GM12874 (cell line): ENCODE data around the gene NDUFA13.

Experiments
- CTCF ChIP-seq: IDR thresholded peaks from 2 replicates; pipeline ENCODE4 v1.5.1; 2011; ENCODE audit warnings: low read depth, mild to moderate bottlenecking, control low read depth, low read length, moderate library complexity; ENCODE audit not compliant: insufficient read depth

The NDUFA13 gene

GRCh38 chr19:19477705-19478383, 38.2 kb upstream of the NDUFA13 start:
- no peak for TF ChIP-seq CTCF

- no peak for TF ChIP-seq CTCF
These were observed 35.3 kb upstream of the NDUFA13 start for GRCh38 chr19:19480688-19481087.

DNA sequence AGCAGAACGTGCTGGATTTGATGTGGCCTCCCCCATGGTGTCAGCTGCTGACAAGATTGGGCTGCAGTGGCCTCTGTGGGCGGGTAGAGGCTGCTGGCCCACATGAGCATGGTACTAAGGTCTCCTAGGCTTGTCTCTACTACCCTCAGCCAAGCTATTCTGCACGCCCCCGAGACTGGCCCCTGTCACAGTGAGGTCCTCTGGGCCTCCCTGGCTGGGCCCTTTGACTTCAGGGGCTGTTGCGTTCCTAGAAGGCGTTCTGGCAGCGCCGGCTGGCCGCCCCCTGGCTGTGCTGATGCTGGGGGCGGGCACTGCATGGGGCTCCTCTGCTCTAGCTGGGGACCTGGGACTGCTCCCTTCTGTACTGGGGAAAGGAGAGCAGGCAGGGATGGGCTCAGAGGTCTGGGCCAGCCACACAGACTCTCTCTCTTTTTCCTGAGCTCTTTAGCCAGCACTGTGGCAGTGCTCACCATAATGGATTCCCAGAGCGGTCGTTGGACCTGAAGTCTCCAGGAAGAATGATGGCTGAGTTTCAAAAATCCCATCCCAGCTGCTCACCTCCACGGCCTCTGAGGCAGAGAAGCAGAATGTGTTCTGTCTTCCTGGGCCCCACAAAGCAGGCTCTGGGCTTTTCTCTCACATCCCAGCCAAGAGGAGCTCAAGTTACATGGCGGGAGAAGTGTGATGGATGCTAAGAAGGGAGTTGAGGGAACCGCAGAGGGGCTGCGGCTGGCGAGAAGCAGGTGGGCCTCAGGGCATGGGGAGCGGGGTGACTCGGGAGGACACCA, 33.0 kb upstream of the NDUFA13 start:
- TF ChIP-seq CTCF, result no peak

DNA sequence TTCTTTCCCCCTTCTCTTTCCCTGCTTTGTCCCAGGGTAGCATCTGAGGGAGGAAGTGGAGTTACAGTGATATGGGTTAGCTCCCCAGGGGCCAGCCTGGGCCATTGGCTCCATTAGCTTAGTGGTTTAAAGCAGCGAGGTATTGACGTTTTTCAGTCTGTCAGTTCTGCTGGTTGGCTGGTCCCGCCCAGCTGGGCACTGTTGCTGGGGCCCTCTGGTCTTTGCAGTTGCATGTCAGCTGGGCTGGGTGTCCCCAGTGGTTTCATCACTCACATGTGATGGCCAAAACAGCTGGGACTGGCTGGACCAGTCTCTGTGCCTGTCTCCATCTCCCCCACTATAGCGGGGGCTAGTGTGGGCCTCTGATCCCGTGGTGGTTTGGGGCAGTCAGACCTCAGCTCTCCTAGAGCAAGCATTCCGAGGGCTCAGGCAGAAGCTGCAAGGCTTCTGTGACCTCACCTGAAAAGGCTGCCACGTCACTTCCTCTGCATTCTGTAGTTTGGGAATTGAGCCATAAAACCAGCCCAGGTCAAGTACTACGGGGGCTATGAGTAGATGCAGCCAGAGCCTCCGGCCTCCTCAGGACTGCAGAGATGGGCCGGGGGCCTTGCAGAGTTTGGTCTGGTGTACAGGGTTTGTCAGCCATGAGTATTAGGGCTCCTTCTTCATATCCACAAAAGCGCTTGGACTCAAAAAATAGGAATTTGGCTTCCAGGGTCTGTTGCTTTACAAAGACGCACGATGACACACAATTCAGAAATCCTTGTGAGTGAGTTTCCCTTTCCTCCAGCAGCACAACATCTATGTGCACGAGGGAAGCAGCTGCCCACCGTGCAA, 30.6 kb upstream of the NDUFA13 start:
- TF ChIP-seq CTCF, result no peak

DNA sequence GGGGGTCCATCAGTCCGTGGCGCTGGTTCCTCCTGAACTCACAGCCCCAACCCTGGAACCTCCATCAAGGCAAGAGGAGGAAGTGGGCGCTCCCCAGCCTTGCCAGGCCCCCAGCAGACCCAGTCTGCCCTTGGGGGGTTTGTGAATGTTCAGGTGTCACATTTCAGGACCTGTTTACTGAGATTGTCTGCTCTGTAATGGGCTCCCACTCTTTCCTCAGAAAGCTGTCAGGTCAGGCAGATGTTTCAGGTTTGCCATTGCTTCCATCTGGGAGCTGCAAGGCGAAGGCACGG, 30.1 kb upstream of the NDUFA13 start:
- no peak for TF ChIP-seq CTCF

GRCh38 chr19:19486343-19487076, 29.5 kb upstream of the NDUFA13 start:
- TF ChIP-seq CTCF, result no peak
